Esophagus muscularis mucosa (tissue), 3 donors: Measurements from ENCODE around the gene RPA3.

Experiments used
- POLR2A ChIP-seq: fragments of 450-650 bp; IDR thresholded peaks from one replicate; pipeline ENCODE4 v1.6.1; 2017; ENCODE audit warnings: antibody characterized with exemption, moderate library complexity, mild to moderate bottlenecking, low read depth
- POLR2AphosphoS5 ChIP-seq, 2 donors: sonication (generic); formaldehyde crosslinking; IDR thresholded peaks; one replicate each; pipeline ENCODE4 v1.6.1; 2017; ENCODE audit warnings: antibody characterized with exemption in 2 of 2
- TF ChIP-seq, protein P1 (sequence below), 3 experiments: fragments of 200-600 bp in 2 of 3; fragments of 450-650 bp in 1 of 3; sonication (generic) in 2 of 3; IDR thresholded peaks; one replicate each; pipeline ENCODE4 v1.5.1; 2017 to 2019; ENCODE audit warnings: antibody characterized with exemption in 3 of 3, mild to moderate bottlenecking in 2 of 3, moderate library complexity in 1 of 3

DNA sequence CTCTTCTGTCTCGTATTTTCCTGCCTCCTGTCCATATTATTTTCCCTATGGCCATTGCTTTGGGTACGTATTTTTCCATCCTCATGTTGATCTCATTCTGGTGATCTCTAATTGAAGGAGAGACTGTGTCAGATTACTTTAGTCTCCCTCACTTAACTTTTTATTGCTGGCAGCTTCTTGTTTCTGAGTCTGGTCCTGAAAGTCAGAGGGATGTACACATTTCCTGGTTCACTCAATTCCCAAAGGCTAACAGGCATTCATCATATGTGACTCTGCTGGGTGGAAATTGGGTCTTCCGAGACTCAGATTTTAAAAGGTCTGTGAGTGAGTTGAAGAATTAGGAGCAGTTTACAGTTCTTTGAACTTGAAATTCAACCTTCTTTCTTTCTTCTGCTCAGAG lies 66.9 kb downstream of the RPA3 start:
- TF ChIP-seq, protein P1, sequence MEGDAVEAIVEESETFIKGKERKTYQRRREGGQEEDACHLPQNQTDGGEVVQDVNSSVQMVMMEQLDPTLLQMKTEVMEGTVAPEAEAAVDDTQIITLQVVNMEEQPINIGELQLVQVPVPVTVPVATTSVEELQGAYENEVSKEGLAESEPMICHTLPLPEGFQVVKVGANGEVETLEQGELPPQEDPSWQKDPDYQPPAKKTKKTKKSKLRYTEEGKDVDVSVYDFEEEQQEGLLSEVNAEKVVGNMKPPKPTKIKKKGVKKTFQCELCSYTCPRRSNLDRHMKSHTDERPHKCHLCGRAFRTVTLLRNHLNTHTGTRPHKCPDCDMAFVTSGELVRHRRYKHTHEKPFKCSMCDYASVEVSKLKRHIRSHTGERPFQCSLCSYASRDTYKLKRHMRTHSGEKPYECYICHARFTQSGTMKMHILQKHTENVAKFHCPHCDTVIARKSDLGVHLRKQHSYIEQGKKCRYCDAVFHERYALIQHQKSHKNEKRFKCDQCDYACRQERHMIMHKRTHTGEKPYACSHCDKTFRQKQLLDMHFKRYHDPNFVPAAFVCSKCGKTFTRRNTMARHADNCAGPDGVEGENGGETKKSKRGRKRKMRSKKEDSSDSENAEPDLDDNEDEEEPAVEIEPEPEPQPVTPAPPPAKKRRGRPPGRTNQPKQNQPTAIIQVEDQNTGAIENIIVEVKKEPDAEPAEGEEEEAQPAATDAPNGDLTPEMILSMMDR (IDR thresholded peaks at IDR 0.05) = no peak
- TF ChIP-seq POLR2A (no peak), POLR2AphosphoS5 (IDR thresholded peaks at IDR 0.05) (no peak)
